H1 (cell line): ENCODE measurements around the gene HHAT. TPM values are rescaled to one million over a fixed set of nuclear protein-coding genes. Genes with fewer than 3 reads are reported as not detected.

ENCODE experiments used
- BRCA1 ChIP-seq: IDR thresholded peaks from 2 replicates; pipeline ENCODE4 v1.6.1; 2012; ENCODE audit warnings: low read depth, low read length, improper control_type of control experiment
- EP300 ChIP-seq, 2 experiments: IDR thresholded peaks; 1 replicate in 1 of 2; 2 replicates in 1 of 2; pipeline ENCODE4 v1.6.1; 2011 to 2012; ENCODE audit warnings: low read depth in 2 of 2, low read length in 2 of 2, mild to moderate bottlenecking in 2 of 2, borderline replicate concordance in 1 of 2, inconsistent platforms in 1 of 2, moderate library complexity in 1 of 2
- HDAC2 ChIP-seq, 2 experiments: fragments of 300-600 bp in 1 of 2; sonication (generic) in 1 of 2; IDR thresholded peaks; 2 replicates each; pipeline ENCODE4 v1.6.1; 2011 to 2012; ENCODE audit warnings: low read depth in 2 of 2, low read length in 2 of 2, mild to moderate bottlenecking in 2 of 2, moderate library complexity in 2 of 2, borderline replicate concordance in 1 of 2, inconsistent platforms in 1 of 2
- KDM1A ChIP-seq: fragments of 200-600, 300-600 bp; sonication (generic); IDR thresholded peaks from 2 replicates; pipeline ENCODE4 v1.7.1; 2016; ENCODE audit warnings: mild to moderate bottlenecking, low read length, borderline replicate concordance
- RXRA ChIP-seq: IDR thresholded peaks from 2 replicates; pipeline ENCODE4 v1.6.1; 2011; ENCODE audit warnings: low read depth, mild to moderate bottlenecking, low read length, moderate library complexity; ENCODE audit not compliant: insufficient read depth
- SIN3A ChIP-seq, 2 experiments: IDR thresholded peaks in 1 of 2; conservative IDR thresholded peaks in 1 of 2; 2 replicates each; pipeline ENCODE4 v1.6.1; 2011 to 2012; ENCODE audit warnings: low read length in 2 of 2, improper control_type of control experiment in 1 of 2, low read depth in 1 of 2, mild to moderate bottlenecking in 1 of 2
- SIX5 ChIP-seq: IDR thresholded peaks from 2 replicates; pipeline ENCODE4 v1.6.1; 2011; ENCODE audit warnings: mild to moderate bottlenecking, low read depth, low read length
- YY1 ChIP-seq: IDR thresholded peaks from 2 replicates; pipeline ENCODE4 v1.6.1; 2011; ENCODE audit warnings: low read depth, mild to moderate bottlenecking, low read length
- polyA plus RNA-seq, 7 experiments: library from polyadenylated mRNA; depleted of rRNA in 3 of 7; stranded (reverse) in 5 of 7; unstranded in 2 of 7; fragments of >200 nt in 5 of 7; fragments of 200-250 nt in 2 of 7; gene quantifications; 1 replicate in 5 of 7; 2 replicates in 1 of 7; 4 replicates in 1 of 7; pipeline versions ENCODE4 v1.2.1 to v1.2.3, GENCODE V29; 2011 to 2013; ENCODE audit warnings: missing spikeins in 2 of 7, mixed read lengths in 2 of 7
- total RNA-seq: library from RNA; stranded (reverse); fragmentation: NEBNext Ultra II Directional; extraction: Animal tissue kit (Norgen Biotek cat#: 25700); gene quantifications from 2 replicates; pipeline ENCODE4 v1.2.1, GENCODE V29; 2021

The HHAT gene
- total and polyA plus RNA-seq, 2 of the 8 experiments (the other 6 are each of a cell fraction or from before 2014, with no cell fraction given), result 0.15 to 0.51 TPM

DNA sequence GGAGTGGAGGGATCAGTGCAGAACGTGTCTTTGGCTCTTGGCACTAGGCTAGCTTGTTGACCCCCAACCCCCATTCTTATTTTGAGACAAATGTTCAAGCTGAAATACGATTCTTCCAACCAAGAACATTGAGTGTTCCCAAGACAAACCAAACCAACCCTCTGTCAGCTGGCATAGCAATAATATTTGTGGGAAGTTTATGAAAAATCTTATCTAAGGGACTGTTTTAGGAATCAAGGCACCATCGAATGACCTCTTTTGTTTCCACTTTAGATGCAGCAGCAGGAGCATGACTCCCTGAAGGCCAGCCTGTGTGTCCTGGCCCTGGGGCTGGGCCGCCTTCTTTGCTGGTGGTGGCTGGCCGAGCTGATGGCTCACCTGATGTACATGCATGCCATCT lies 89.2 kb downstream of the HHAT start (continued):
- no peak for TF ChIP-seq HDAC2 (IDR thresholded peaks at IDR 0.05; ENCODE audit: borderline replicate concordance in 1 of 2, low read depth in 2 of 2, low read length in 2 of 2)
- no peak for TF ChIP-seq SIX5
- no peak for TF ChIP-seq SIN3A (conservative IDR thresholded peaks at IDR 0.05 in 1 of 2, IDR thresholded peaks at IDR 0.05 in 1 of 2; ENCODE audit: low read depth in 1 of 2, low read length in 2 of 2)
- no peak for TF ChIP-seq KDM1A
- TF ChIP-seq BRCA1, result no peak
- TF ChIP-seq EP300 (IDR thresholded peaks at IDR 0.05; ENCODE audit: borderline replicate concordance in 1 of 2, low read depth in 2 of 2, low read length in 2 of 2), result no peak
- no peak for TF ChIP-seq YY1
- TF ChIP-seq RXRA, result no peak
- TF ChIP-seq, all 59 proteins: peak for 0
